ENCODE data around the gene PHACTR1. TPM values are rescaled to one million over a fixed set of nuclear protein-coding genes. Genes with fewer than 3 reads are reported as not detected.

The PHACTR1 gene
- total RNA-seq, 1 experiment from 2014 or later = not detected

DNA sequence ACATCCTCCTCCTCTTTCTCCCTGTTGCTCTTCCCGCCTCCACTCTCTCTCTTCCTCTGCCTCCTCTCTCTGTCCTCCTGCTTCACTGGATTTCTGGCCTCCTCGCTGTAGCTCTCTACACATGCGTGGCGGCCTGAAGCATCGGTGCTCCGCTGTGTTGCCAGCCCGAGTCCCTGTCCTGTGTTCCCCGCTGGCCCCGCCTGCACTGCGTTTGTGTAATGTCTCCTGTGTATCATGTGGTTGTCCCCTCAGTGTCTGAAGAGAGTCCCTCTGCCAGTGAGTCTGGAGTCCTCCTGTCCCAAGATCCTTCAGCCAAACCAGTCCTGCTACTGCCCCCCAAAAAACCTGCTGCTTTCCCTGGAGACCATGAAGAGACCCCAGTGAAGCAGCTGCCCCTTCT, 468.0 kb downstream of the PHACTR1 start:
- H3K4me3 ChIP-seq (ENCODE audit: low read length) = no peak overlapping the region
- no peaks in the 10 kb centered on the region for H3K36me3 ChIP-seq (ENCODE audit: low read depth, low read length)
- H2AFZ ChIP-seq (ENCODE audit: low read length) = no peak overlapping the region
- POLR2A ChIA-PET (ENCODE audit: unreplicated experiment) = no interaction called here
- no peaks in the 10 kb centered on the region for H3F3A ChIP-seq (ENCODE audit: low read length, unreplicated experiment)
- no peaks in the 10 kb centered on the region for H3K9me3 ChIP-seq (ENCODE audit: low read length)
- H3K27me3 ChIP-seq (ENCODE audit: low read length) = peaks cover 89% of the 10 kb centered on the region
- TF ChIP-seq EZH2phosphoT487 (IDR thresholded peaks at IDR 0.05; ENCODE audit: borderline replicate concordance, low read length) = no peak
- TF ChIP-seq, protein P1, sequence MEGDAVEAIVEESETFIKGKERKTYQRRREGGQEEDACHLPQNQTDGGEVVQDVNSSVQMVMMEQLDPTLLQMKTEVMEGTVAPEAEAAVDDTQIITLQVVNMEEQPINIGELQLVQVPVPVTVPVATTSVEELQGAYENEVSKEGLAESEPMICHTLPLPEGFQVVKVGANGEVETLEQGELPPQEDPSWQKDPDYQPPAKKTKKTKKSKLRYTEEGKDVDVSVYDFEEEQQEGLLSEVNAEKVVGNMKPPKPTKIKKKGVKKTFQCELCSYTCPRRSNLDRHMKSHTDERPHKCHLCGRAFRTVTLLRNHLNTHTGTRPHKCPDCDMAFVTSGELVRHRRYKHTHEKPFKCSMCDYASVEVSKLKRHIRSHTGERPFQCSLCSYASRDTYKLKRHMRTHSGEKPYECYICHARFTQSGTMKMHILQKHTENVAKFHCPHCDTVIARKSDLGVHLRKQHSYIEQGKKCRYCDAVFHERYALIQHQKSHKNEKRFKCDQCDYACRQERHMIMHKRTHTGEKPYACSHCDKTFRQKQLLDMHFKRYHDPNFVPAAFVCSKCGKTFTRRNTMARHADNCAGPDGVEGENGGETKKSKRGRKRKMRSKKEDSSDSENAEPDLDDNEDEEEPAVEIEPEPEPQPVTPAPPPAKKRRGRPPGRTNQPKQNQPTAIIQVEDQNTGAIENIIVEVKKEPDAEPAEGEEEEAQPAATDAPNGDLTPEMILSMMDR (conservative IDR thresholded peaks at IDR 0.05; ENCODE audit: low read depth, low read length) = no peak
- TF ChIP-seq EZH2 (IDR thresholded peaks at IDR 0.05; ENCODE audit: low read length, unreplicated experiment) = no peak
- H3K4me2 ChIP-seq (ENCODE audit: low read length) = no peak overlapping the region
- H3K9ac ChIP-seq (ENCODE audit: low read length) = no peak overlapping the region
- CTCF ChIA-PET = no interaction called here
- DNase-seq (no peak), ATAC-seq (no peak)
- H3K27ac ChIP-seq (ENCODE audit: low read length) = no peak overlapping the region
- H4K20me1 ChIP-seq (ENCODE audit: low read length) = no peaks in the 10 kb centered on the region
- H3K79me2 ChIP-seq (ENCODE audit: low read length) = no peaks in the 10 kb centered on the region
- no TSS peak for BruUV-seq (replicated peaks)
- no peaks in the 10 kb centered on the region for H3K9me2 ChIP-seq (replicated peaks; ENCODE audit: low read length)
- H3K4me1 ChIP-seq (ENCODE audit: insufficient read depth, low read length) = no peaks in the 10 kb centered on the region
- intact Hi-C loops (cut with micrococcal nuclease) = no loop called here

DNA sequence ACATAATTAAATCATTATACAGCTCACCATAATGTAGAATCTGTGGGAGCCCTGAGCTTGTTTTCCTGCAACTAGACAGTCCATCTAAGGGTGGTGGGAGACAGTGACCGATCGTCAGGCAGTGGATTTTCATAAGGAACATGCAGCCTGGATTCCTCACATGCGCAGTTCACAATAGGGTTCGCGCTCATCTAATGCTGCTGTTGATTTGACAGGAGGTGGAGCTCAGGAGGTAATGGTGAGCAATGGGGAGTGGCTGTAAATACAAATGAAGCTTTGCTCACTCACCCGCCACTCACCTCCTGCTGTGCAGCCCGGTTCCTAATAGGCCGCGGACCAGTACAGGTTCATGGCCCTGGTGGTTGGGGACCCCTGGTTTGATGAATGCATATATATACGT, 470.3 kb downstream of the PHACTR1 start:
- Histone ChIP-seq H3K27ac (ENCODE audit: low read length) (no peak overlapping the region), H3K27me3 (ENCODE audit: low read length) (peaks cover 93% of the 10 kb centered on the region), H4K20me1 (ENCODE audit: low read length) (no peaks in the 10 kb centered on the region), H3K36me3 (ENCODE audit: low read depth, low read length) (no peaks in the 10 kb centered on the region), H3K9me3 (ENCODE audit: low read length) (no peaks in the 10 kb centered on the region), H3K9ac (ENCODE audit: low read length) (no peak overlapping the region), H3F3A (ENCODE audit: low read length, unreplicated experiment) (no peaks in the 10 kb centered on the region), H2AFZ (ENCODE audit: low read length) (no peak overlapping the region), H3K4me3 (ENCODE audit: low read length) (no peak overlapping the region), H3K79me2 (ENCODE audit: low read length) (no peaks in the 10 kb centered on the region), H3K9me2 (replicated peaks; ENCODE audit: low read length) (no peaks in the 10 kb centered on the region), H3K4me1 (ENCODE audit: insufficient read depth, low read length) (no peaks in the 10 kb centered on the region), H3K4me2 (ENCODE audit: low read length) (no peak overlapping the region)
- POLR2A ChIA-PET (ENCODE audit: unreplicated experiment) = no interaction called here
- no peak for ATAC-seq
- BruUV-seq (replicated peaks) = no TSS peak
- no peak for TF ChIP-seq EZH2 (IDR thresholded peaks at IDR 0.05; ENCODE audit: low read length, unreplicated experiment)
- intact Hi-C loops (cut with micrococcal nuclease) = no loop called here
- DNase-seq = no peak
- CTCF ChIA-PET = no interaction called here

GRCh38 chr6:13187692-13188091, 471.1 kb downstream of the PHACTR1 start:
- intact Hi-C loops (cut with micrococcal nuclease) = no loop called here
- DNase-seq (no peak), ATAC-seq (no peak)
- Histone ChIP-seq H2AFZ (ENCODE audit: low read length) (no peak overlapping the region), H4K20me1 (ENCODE audit: low read length) (no peaks in the 10 kb centered on the region), H3K27me3 (ENCODE audit: low read length) (peaks cover 94% of the 10 kb centered on the region), H3F3A (ENCODE audit: low read length, unreplicated experiment) (no peaks in the 10 kb centered on the region), H3K4me1 (ENCODE audit: insufficient read depth, low read length) (no peaks in the 10 kb centered on the region), H3K9ac (ENCODE audit: low read length) (no peak overlapping the region), H3K9me2 (replicated peaks; ENCODE audit: low read length) (no peaks in the 10 kb centered on the region), H3K9me3 (ENCODE audit: low read length) (no peaks in the 10 kb centered on the region), H3K36me3 (ENCODE audit: low read depth, low read length) (no peaks in the 10 kb centered on the region), H3K4me2 (ENCODE audit: low read length) (no peak overlapping the region), H3K27ac (ENCODE audit: low read length) (no peak overlapping the region), H3K4me3 (ENCODE audit: low read length) (no peak overlapping the region), H3K79me2 (ENCODE audit: low read length) (no peaks in the 10 kb centered on the region)
- POLR2A ChIA-PET (ENCODE audit: unreplicated experiment) = no interaction called here
- TF ChIP-seq, protein P1 (conservative IDR thresholded peaks at IDR 0.05; ENCODE audit: low read depth, low read length) = no peak
- TF ChIP-seq EZH2 (IDR thresholded peaks at IDR 0.05; ENCODE audit: low read length, unreplicated experiment) (no peak), EZH2phosphoT487 (IDR thresholded peaks at IDR 0.05; ENCODE audit: borderline replicate concordance, low read length) (no peak)
- CTCF ChIA-PET = no interaction called here
- no TSS peak for BruUV-seq (replicated peaks)

Data from PC-3 (cell line).